RPMI8226 (cell line): ENCODE data around the gene SEC22B.
"Not testable (repeated sequence)": the region's sequence is repeated elsewhere in the genome, so short reads cannot be mapped to it uniquely, and the experiment has no call there.

Experiments
- DNase-seq: peaks from one replicate; pipeline ENCODE4 v3.0.0-alpha.2; 2015

SEC22B gene

GRCh38 chr1:120144626-120145025, 31.7 kb downstream of the SEC22B start:
- not testable (repeated sequence) for DNase-seq

- DNase-seq = not testable (repeated sequence)
These were observed 32.2 kb downstream of the SEC22B start for GRCh38 chr1:120144169-120144568.

GRCh38 chr1:120143334-120143733, 33.0 kb downstream of the SEC22B start:
- DNase-seq = peak; percentile 20

GRCh38 chr1:120142512-120143263, 33.6 kb downstream of the SEC22B start:
- DNase-seq = peak; percentile 87

- not testable (repeated sequence) for DNase-seq
These were observed 34.5 kb downstream of the SEC22B start for GRCh38 chr1:120141865-120142264.

GRCh38 chr1:120140656-120141265, 35.6 kb downstream of the SEC22B start:
- DNase-seq = not testable (repeated sequence)

GRCh38 chr1:120136086-120136485, 40.2 kb downstream of the SEC22B start:
- not testable (repeated sequence) for DNase-seq

GRCh38 chr1:120133928-120134325, 42.4 kb downstream of the SEC22B start:
- DNase-seq = not testable (repeated sequence)

GRCh38 chr1:120133228-120133927, 42.9 kb downstream of the SEC22B start:
- DNase-seq = no peak

GRCh38 chr1:120132406-120132763, 43.9 kb downstream of the SEC22B start:
- not testable (repeated sequence) for DNase-seq

- DNase-seq = peak; percentile 80
These were observed 44.5 kb downstream of the SEC22B start for GRCh38 chr1:120131611-120132405.

- DNase-seq = not testable (repeated sequence)
These were observed 48.4 kb downstream of the SEC22B start for GRCh38 chr1:120127921-120128320.

- DNase-seq = not testable (repeated sequence)
These were observed 50.1 kb downstream of the SEC22B start for GRCh38 chr1:120126216-120126615.

- DNase-seq = not testable (repeated sequence)
These were observed 51.7 kb downstream of the SEC22B start for GRCh38 chr1:120124628-120125027.

GRCh38 chr1:120123813-120124510, 52.4 kb downstream of the SEC22B start:
- DNase-seq = not testable (repeated sequence)

GRCh38 chr1:120122262-120122893, 53.9 kb downstream of the SEC22B start:
- not testable (repeated sequence) for DNase-seq

- DNase-seq = not testable (repeated sequence)
These were observed 54.5 kb downstream of the SEC22B start for GRCh38 chr1:120121830-120122229.

GRCh38 chr1:120120525-120120924, 55.8 kb downstream of the SEC22B start:
- DNase-seq = not testable (repeated sequence)

GRCh38 chr1:120117371-120118177, 58.7 kb downstream of the SEC22B start:
- peak; percentile 53 for DNase-seq

GRCh38 chr1:120116094-120116493, 60.2 kb downstream of the SEC22B start:
- not testable (repeated sequence) for DNase-seq

GRCh38 chr1:120113134-120113533, 63.2 kb downstream of the SEC22B start:
- not testable (repeated sequence) for DNase-seq
